T-helper 2 cell treated with Interferon-gamma antibody and Interleukin-4, amounts not matched to agents 100 ng/mL and 5 ng/mL, for 36 hours (primary cell): ENCODE data around the gene GNG8. TPM values are rescaled to one million over a fixed set of nuclear protein-coding genes. Genes with fewer than 3 reads are reported as not detected.

Experiments used
- intact Hi-C: fragments of 100-400 bp; cut with micrococcal nuclease; formaldehyde crosslinking; loops from one replicate; pipeline ENCODE4 v1.15.1; 2023
- total RNA-seq: library from RNA; stranded (reverse); gene quantifications from 2 replicates; pipeline ENCODE4 v1.2.3, GENCODE V29; 2022

GNG8 gene
- total RNA-seq, 1 donor from 2014 or later, result 4.6 TPM

DNA sequence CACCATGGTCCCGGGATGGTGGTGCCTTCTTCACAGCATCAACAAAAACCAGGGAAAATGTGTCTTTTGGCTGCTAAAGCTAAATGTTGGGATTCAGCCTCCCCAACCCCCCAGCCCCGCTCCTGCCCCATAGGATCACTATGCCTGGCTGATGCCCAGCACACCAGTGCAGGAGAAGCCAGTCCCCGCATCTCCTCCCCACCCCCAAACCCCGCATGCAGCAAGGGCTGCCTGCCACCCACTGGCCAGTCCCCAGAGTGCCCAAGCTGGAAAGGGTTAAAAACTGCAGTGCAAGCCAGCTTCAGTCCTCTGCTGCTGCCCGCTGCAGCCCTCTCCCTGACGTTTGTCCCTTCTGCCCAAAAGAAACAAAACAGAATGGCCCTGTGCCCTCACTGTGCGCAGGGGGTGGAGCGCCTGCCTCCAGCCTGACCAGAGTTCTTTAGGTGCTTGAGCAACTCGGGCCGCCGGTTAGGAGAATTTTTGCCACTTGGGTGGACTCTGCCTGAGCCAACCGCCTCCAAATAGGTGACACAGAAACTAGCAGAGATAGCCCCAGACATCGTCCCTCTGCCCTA is 31.1 kb downstream of the GNG8 start:
- intact Hi-C loops, result loop anchor here (5.0 kb wide), 1 partner anchor 78 kb away; no protein-coding TSS in a partner anchor

DNA sequence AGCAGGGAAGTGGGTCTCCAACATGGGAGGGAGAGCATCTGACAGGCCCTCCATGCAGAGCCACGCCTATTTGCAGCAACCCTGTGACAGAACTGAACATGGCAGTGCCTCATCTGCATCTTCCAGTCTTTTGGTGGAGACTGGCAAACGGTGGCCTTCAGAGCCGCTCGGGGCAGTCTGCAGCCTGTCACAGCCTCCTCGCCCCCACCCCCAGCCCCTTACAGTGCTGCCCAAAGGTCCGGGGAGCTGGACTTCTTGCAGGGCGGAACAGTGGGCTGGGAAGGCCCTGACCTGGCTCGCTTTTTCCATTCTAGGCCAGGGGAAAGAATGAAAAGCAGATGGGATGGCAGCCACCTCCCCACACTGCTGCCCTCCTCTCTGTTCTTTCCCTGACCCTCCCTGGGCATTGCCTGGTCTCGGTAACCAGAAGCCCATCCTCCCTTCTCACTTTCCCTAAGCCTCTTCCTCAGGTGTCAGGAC is 32.2 kb downstream of the GNG8 start:
- intact Hi-C loops, result loop anchor here (5.0 kb wide), 1 partner anchor 76 kb away; no protein-coding TSS in a partner anchor

DNA sequence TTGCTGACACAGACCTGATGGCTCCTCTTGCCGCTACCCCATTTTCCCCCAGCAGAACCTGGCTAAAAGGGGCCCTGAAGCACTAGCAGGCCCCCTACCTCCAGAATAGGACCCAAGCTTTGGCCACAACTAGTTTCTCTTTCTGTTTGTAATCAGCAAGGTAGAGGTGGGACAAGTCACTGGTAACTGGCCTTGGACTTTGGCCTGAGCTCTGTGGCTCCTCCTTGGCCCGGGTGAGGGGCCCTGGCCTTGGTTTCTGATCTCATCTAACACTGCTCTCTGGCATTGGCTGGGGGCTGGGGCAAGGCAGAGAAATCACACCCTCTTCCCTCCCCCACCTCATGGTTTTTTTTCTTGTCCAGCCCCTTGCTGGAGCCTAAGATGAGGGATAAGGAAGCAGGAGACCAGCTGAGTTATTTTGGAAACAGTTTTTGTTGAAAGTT is 32.8 kb downstream of the GNG8 start:
- intact Hi-C loops, result loop anchor here (5.0 kb wide), 1 partner anchor 76 kb away; no protein-coding TSS in a partner anchor

DNA sequence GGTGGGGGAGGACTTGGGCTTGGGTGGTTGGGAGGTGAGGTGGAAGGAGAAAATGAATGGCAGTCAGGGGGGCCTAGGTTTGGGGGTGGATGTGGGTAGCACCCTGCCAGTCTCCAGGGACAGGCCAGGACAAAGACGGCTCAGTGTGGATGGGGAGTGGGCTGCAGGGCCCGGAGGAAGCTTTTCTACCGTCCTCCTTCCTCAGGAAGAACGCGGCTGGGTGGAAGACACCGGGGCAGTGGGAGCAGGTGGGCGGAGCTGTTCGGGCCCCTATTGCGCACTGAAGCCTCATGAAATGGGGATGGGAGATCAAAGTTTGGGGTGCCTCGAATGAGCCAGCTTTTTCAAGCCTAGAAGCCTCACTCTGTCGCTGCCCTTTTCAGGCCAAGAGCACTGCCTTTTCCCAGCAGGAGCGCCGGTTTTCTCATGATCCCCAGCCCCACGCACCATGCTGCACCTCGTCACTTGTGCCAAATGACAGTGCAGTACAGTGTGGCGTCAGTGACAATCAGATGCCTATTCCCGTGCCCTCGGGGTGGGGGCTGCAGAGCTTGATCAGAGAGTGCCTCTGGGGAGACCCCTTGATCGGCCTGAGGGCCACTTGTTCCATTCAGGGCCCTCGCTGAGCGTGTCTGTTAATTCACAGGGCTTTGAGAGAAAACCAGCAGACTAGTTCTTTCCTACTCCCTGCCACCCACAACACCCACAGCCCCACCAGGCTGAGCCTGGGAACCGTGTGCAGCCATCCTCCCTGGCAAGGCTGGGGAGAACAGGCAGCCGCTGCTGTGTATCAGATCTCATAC is 33.4 kb downstream of the GNG8 start:
- intact Hi-C loops, result loop anchor here (5.0 kb wide), 1 partner anchor 75 kb away; no protein-coding TSS in a partner anchor

GRCh38 chr19:46601318-46602224 is 34.4 kb downstream of the GNG8 start, which contains the start of gene CALM3:
CALM3 (plus strand) TSS chr19:46601330; CDS start chr19:46601435, 105 bp downstream.
- intact Hi-C loops, result loop anchor here (5.0 kb wide), 1 partner anchor 74 kb away; no protein-coding TSS in a partner anchor

GRCh38 chr19:46600384-46601317 is 35.4 kb downstream of the GNG8 start:
- intact Hi-C loops, result loop anchor here (1.0 to 5.0 kb wide), 4 partner anchors 11 to 73 kb away; partner anchors contain the start of gene DACT3

GRCh38 chr19:46599716-46600373 is 36.2 kb downstream of the GNG8 start:
- intact Hi-C loops, result loop anchor here (1.0 to 5.0 kb wide), 4 partner anchors 11 to 73 kb away; partner anchors contain the start of gene DACT3

GRCh38 chr19:46598372-46598917 is 37.6 kb downstream of the GNG8 start:
- intact Hi-C loops, result no loop called here

- intact Hi-C loops, result no loop called here
Observed at GRCh38 chr19:46596008-46596407, 40.0 kb downstream of the GNG8 start.

GRCh38 chr19:46591870-46592269 is 44.1 kb downstream of the GNG8 start:
- intact Hi-C loops, result no loop called here

- intact Hi-C loops, result no loop called here
Observed at GRCh38 chr19:46591254-46591653, 44.7 kb downstream of the GNG8 start.

DNA sequence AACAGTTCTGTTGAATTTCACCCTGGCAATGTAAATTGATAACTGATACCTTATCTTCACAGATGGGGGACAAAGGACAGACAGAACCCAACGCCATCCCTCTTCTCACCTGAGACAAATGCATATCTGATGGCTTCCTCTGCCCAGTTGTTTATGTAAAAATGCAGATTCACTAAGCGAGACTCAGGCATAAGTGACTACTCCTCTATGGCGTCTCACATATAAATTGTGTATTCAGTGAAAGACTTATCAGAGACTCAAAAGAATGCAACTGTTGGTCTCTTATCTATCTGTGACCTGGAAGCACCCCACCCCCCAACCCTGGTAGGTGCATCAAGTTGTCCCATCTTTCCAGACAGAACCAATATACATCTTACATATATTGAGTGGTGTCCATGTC is 48.1 kb downstream of the GNG8 start:
- intact Hi-C loops, result no loop called here

GRCh38 chr19:46586294-46586693 is 49.7 kb downstream of the GNG8 start:
- intact Hi-C loops, result no loop called here

GRCh38 chr19:46585539-46585938 is 50.5 kb downstream of the GNG8 start:
- intact Hi-C loops, result no loop called here

Other genes starting within 250 kb of the GNG8 start
- not detected in 2 replicates for gene CCDC8, start 222.6 kb downstream of the GNG8 start, total RNA-seq
- gene PNMA8C, start 207.3 kb downstream of the GNG8 start, total RNA-seq, result not detected in 2 replicates
- not detected in 2 replicates for gene PNMA8A, start 164.6 kb downstream of the GNG8 start, total RNA-seq
- gene PNMA8B, start 140.3 kb downstream of the GNG8 start, total RNA-seq, result not detected in 2 replicates
- 523 and 533 TPM in 2 replicates for gene CALM3, start 34.9 kb downstream of the GNG8 start, total RNA-seq
- 26.9 and 29.1 TPM in 2 replicates for gene PTGIR, start 11.1 kb downstream of the GNG8 start, total RNA-seq
- gene DACT3, start 25.0 kb upstream of the GNG8 start, total RNA-seq, result 0.34 and 0.55 TPM in 2 replicates
- 158 TPM in 2 replicates for gene PRKD2, start 80.9 kb upstream of the GNG8 start, total RNA-seq
- gene FKRP, start 109.9 kb upstream of the GNG8 start, total RNA-seq, result 19.5 and 20.6 TPM in 2 replicates
- gene STRN4, start 110.2 kb upstream of the GNG8 start, total RNA-seq, result 87.1 and 88.5 TPM in 2 replicates
- 128 and 131 TPM in 2 replicates for gene SLC1A5, start 152.4 kb upstream of the GNG8 start, total RNA-seq
- gene AP2S1, start 214.6 kb upstream of the GNG8 start, total RNA-seq, result 114 and 120 TPM in 2 replicates
- gene ARHGAP35, start 224.8 kb upstream of the GNG8 start, total RNA-seq, result 28.2 and 29.9 TPM in 2 replicates